ENCODE data around the gene NT5DC2.

Gene NT5DC2

GRCh38 chr3:52501046-52501445 lies 32.6 kb downstream of the NT5DC2 start:
- H3K36me3 Mint-ChIP-seq (ENCODE audit: low read depth) = peaks cover 98% of the 10 kb centered on the region
- peaks cover 68% of the 10 kb centered on the region for H3K4me1 Mint-ChIP-seq (ENCODE audit: low read depth)
- intact Hi-C loops (cut with micrococcal nuclease) = no loop called here
- H3K27ac Mint-ChIP-seq = peak overlapping the region; percentile 78
- H3K27me3 Mint-ChIP-seq = no peaks in the 10 kb centered on the region
- H3K9me3 Mint-ChIP-seq = no peaks in the 10 kb centered on the region
- H3K4me3 Mint-ChIP-seq = no peak overlapping the region

GRCh38 chr3:52498137-52499054 lies 35.3 kb downstream of the NT5DC2 start:
- no peaks in the 10 kb centered on the region for H3K9me3 Mint-ChIP-seq
- peaks cover 90% of the 10 kb centered on the region for H3K36me3 Mint-ChIP-seq (ENCODE audit: low read depth)
- H3K4me3 Mint-ChIP-seq = peak overlapping the region; percentile 88
- intact Hi-C loops (cut with micrococcal nuclease) = loop anchor here (1.0 to 2.0 kb wide), 2 partner anchors 26 to 38 kb away; partner anchors contain the start of gene UQCC5
- peak overlapping the region; percentile 97 for H3K27ac Mint-ChIP-seq
- no peaks in the 10 kb centered on the region for H3K27me3 Mint-ChIP-seq
- H3K4me1 Mint-ChIP-seq (ENCODE audit: low read depth) = peaks cover 84% of the 10 kb centered on the region

DNA sequence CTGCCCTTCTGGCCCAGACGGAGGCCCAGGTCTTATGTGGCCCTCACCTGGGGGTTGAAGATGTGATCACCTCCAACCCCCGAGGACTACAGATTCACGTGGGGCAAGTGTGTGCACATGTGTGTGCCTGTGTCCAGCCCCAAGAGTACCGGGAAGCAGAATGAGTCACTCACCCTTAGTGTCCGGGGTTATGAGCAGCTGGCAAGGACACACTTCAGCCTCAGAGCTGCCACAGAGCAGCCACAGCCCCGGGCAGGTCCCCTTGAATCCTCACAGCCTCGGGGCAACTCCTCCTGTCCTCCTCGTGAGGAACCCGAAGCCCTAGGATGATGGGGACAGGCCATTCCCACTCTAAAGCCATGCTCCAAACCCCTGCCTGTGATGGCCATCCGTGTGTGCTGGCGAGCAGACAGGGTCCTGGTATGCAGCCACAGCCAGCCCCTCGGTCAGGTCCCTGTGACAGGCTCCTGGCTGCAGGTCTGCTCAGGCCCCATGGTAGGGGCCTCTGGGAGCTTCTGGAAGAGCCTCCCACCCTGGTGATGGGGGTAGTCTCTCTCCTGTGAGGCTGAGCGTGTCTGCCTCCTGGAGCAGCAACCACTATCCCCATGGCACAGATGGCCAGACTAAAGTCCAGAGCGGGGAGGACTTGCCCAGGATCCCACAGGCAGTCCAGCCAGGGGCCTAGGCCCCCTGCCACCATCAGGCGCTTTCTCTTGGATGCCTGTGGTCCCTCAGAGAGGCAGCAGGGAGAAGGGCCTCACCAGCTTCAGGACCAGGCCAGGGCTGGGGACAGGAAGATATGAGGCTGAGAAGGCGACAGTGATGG lies 37.7 kb downstream of the NT5DC2 start:
- peak overlapping the region; percentile 88 for H3K4me3 Mint-ChIP-seq
- no peaks in the 10 kb centered on the region for H3K27me3 Mint-ChIP-seq
- peaks cover 90% of the 10 kb centered on the region for H3K36me3 Mint-ChIP-seq (ENCODE audit: low read depth)
- no peaks in the 10 kb centered on the region for H3K9me3 Mint-ChIP-seq
- intact Hi-C loops (cut with micrococcal nuclease) = no loop called here
- H3K4me1 Mint-ChIP-seq (ENCODE audit: low read depth) = peaks cover 90% of the 10 kb centered on the region
- H3K27ac Mint-ChIP-seq = peak overlapping the region; percentile 97

DNA sequence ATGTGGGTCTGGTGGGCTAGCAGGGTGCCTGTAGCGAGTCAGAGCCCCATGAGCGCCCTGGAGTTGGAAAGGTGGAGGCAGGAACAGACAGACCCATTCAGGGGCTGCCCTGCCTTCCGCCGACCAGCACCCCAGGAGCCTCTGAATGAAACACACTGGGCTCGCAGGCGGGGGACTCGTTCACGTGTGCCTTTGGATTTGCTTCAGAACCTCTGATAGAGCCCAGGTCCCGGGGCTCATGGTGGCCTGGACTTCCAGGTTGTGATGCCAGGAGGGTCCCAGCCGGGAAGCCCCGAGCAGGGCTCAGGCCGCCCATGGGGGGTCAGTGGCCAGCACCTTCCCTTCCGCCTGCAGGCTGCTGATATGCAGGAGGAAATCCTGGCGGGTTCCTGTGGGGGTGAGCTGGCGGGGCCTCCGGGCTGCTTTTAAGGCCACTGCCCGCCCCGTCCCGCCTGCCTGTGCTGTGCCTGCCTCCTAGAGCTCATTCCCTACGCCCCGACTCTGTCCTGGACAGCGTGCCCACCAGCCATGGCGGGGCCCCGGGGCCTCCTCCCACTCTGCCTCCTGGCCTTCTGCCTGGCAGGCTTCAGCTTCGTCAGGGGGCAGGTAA lies 38.7 kb downstream of the NT5DC2 start, which contains the start of gene STAB1:
TSS of gene STAB1 (plus strand) at position 453 of the 610 bp plus-strand sequence. CDS start at position 529, 76 bp downstream.
- intact Hi-C loops (cut with micrococcal nuclease) = no loop called here
- peak within 1 kb of the TSS; percentile 97 for H3K27ac Mint-ChIP-seq
- H3K27me3 Mint-ChIP-seq = no peaks in the 10 kb centered on the region
- H3K4me1 Mint-ChIP-seq (ENCODE audit: low read depth) = peaks cover 90% of the 10 kb centered on the region
- peaks cover 90% of the 10 kb centered on the region for H3K36me3 Mint-ChIP-seq (ENCODE audit: low read depth)
- no peaks in the 10 kb centered on the region for H3K9me3 Mint-ChIP-seq
- H3K4me3 Mint-ChIP-seq = peak within 1 kb of the TSS; percentile 88

DNA sequence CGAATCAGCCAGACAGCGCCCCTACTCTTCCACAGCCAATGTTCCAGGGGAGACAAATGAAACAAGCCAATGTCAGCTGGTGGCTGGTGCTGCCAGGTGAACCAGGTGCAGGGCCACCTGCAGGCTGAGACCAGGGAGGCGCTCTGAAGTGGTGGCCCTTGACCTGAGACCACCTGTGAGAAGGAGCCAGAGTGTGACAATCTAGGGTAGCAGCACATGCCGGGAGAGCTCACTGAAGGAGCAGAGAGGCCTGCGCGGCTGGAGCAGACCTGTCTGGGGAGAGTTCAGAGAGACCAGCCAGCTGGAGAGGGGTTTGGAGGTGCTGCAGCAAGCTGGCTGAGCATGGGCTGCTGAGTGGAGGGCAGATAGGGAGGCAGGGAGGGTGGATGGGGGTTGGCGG lies 39.2 kb downstream of the NT5DC2 start:
- no peaks in the 10 kb centered on the region for H3K27me3 Mint-ChIP-seq
- intact Hi-C loops (cut with micrococcal nuclease) = no loop called here
- peak overlapping the region; percentile 88 for H3K4me3 Mint-ChIP-seq
- peak overlapping the region; percentile 97 for H3K27ac Mint-ChIP-seq
- peaks cover 92% of the 10 kb centered on the region for H3K4me1 Mint-ChIP-seq (ENCODE audit: low read depth)
- H3K9me3 Mint-ChIP-seq = no peaks in the 10 kb centered on the region
- peaks cover 90% of the 10 kb centered on the region for H3K36me3 Mint-ChIP-seq (ENCODE audit: low read depth)

DNA sequence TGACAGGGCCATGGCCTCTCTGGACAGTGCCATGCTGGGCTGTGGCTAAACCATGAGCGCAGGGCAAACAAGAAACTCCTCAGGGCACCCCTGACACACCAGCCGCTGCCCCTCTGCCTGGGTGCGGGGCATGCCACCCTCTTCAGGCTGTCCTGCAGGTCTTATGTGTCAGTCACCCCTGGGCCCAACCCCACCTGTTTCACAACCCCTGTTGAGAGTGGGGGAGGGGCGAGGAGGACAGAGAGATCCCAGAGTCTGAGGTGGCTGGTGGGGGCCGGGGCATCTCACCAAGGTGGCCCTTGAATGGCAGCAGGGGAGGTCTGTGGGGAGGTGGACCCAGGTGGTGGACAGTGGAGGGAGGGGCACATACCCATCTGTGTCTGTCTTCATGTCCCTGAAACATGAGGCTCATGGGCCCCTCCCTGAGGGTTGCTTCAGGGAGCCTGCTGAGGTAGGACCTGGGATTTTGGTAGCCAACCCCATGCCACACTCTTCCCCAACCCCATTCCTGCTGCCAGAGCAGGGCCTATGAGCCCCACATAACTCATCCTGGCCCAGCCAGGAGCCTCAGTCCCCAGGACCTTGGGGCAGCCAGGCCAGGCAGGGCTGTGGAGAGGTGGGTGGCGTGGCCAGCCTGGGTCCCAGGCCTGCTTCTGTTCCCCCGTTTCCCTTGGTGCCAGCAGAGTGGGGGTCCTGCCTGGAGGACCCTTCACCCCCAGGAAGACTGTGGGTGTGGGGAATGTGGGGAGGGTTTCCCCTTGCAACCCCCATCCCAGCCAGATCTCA lies 40.2 kb downstream of the NT5DC2 start:
- intact Hi-C loops (cut with micrococcal nuclease) = no loop called here
- no peak overlapping the region for H3K4me3 Mint-ChIP-seq
- H3K27ac Mint-ChIP-seq = peak overlapping the region; percentile 97
- no peaks in the 10 kb centered on the region for H3K27me3 Mint-ChIP-seq
- H3K9me3 Mint-ChIP-seq = no peaks in the 10 kb centered on the region
- peaks cover 92% of the 10 kb centered on the region for H3K36me3 Mint-ChIP-seq (ENCODE audit: low read depth)
- peaks cover 88% of the 10 kb centered on the region for H3K4me1 Mint-ChIP-seq (ENCODE audit: low read depth)

- H3K27ac Mint-ChIP-seq = peak overlapping the region; percentile 97
- peaks cover 92% of the 10 kb centered on the region for H3K36me3 Mint-ChIP-seq (ENCODE audit: low read depth)
- no peaks in the 10 kb centered on the region for H3K9me3 Mint-ChIP-seq
- peaks cover 79% of the 10 kb centered on the region for H3K4me1 Mint-ChIP-seq (ENCODE audit: low read depth)
- no peaks in the 10 kb centered on the region for H3K27me3 Mint-ChIP-seq
- H3K4me3 Mint-ChIP-seq = no peak overlapping the region
- intact Hi-C loops (cut with micrococcal nuclease) = no loop called here
These were observed 41.6 kb downstream of the NT5DC2 start for GRCh38 chr3:52492059-52492458.

GRCh38 chr3:52490939-52491526 lies 42.6 kb downstream of the NT5DC2 start:
- peak overlapping the region; percentile 97 for H3K27ac Mint-ChIP-seq
- no peaks in the 10 kb centered on the region for H3K27me3 Mint-ChIP-seq
- H3K9me3 Mint-ChIP-seq = no peaks in the 10 kb centered on the region
- H3K4me3 Mint-ChIP-seq = peak overlapping the region; percentile 64
- intact Hi-C loops (cut with micrococcal nuclease) = no loop called here
- peaks cover 69% of the 10 kb centered on the region for H3K4me1 Mint-ChIP-seq (ENCODE audit: low read depth)
- peaks cover 92% of the 10 kb centered on the region for H3K36me3 Mint-ChIP-seq (ENCODE audit: low read depth)

DNA sequence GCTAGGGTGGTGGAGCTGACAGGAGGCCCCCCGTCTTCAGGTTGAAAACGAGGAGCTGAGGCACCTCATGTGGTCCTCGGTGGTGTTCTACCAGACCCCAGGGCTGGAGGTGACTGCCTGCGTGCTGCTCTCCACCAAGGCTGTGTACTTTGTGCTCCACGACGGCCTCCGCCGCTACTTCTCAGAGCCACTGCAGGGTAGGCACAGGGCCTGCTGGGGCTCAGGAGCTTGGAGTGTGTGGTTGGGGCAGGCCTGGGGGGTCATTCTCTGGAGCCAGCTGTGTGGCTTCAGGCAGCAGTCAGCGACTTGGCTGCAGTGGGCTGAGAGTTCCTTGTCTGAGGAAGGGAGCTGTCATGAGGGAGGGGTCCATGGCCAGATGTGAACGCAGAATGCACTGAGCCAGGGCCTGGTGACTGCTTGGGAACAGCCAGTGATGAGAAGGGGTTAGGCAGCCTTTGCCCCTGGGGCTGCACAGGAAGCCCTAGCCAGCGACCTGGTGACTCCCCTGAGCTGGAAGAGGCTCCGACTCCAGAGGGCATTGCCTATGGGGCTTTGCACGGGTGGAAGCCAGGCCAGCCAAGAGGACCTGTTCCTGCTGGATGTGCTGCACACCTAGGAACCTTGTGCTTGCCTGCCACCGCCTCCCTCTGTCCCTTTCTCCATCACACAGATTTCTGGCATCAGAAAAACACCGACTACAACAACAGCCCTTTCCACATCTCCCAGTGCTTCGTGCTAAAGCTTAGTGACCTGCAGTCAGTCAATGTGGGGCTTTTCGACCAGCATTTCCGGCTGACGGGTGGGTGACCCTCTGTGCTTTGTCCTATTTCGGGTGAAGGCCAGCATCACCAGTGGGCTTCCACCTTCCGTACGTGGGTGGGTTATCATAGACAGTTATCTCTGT lies 43.4 kb downstream of the NT5DC2 start:
- Mint-ChIP-seq H3K4me1 (ENCODE audit: low read depth) (peaks cover 70% of the 10 kb centered on the region), H3K27ac (peak overlapping the region; percentile 97), H3K27me3 (no peaks in the 10 kb centered on the region), H3K4me3 (peak overlapping the region; percentile 64), H3K9me3 (no peaks in the 10 kb centered on the region), H3K36me3 (ENCODE audit: low read depth) (peaks cover 92% of the 10 kb centered on the region)
- intact Hi-C loops (cut with micrococcal nuclease) = no loop called here

GRCh38 chr3:52489453-52489852 lies 44.2 kb downstream of the NT5DC2 start:
- Mint-ChIP-seq H3K4me1 (ENCODE audit: low read depth) (peaks cover 73% of the 10 kb centered on the region), H3K27ac (peak overlapping the region; percentile 97), H3K36me3 (ENCODE audit: low read depth) (peaks cover 94% of the 10 kb centered on the region), H3K4me3 (no peak overlapping the region), H3K9me3 (no peaks in the 10 kb centered on the region), H3K27me3 (no peaks in the 10 kb centered on the region)
- intact Hi-C loops (cut with micrococcal nuclease) = no loop called here

DNA sequence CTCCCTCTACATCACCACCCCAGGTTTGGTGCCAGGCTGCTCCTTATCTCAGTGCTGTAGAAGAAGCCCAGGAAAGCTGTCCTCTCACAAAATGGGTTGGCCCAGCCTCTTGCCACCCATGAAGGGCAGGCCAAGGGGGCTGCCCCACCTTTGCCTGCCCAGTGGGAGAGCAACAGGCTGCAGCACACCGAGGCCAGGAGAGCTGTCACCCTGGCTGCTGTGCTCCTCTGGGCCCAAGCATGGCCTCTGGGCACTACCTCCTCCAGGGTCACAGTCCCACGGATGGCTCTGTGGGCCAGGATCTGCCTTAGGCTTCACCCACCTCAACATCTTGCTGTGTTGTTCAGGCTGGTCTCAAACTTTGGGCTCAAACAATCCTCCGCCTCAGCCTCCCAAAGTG lies 44.9 kb downstream of the NT5DC2 start:
- H3K27ac Mint-ChIP-seq = peak overlapping the region; percentile 97
- intact Hi-C loops (cut with micrococcal nuclease) = no loop called here
- no peaks in the 10 kb centered on the region for H3K9me3 Mint-ChIP-seq
- H3K27me3 Mint-ChIP-seq = no peaks in the 10 kb centered on the region
- H3K4me1 Mint-ChIP-seq (ENCODE audit: low read depth) = peaks cover 67% of the 10 kb centered on the region
- peaks cover 100% of the 10 kb centered on the region for H3K36me3 Mint-ChIP-seq (ENCODE audit: low read depth)
- no peak overlapping the region for H3K4me3 Mint-ChIP-seq

Measured in dendritic cell treated with granulocyte-macrophage colony-stimulating factor and Interleukin-4, amounts not matched to agents 40 ng/mL and 50 ng/mL, for 4 days (primary cell).